ENCODE measurements around the gene MEN1. TPM values are rescaled to one million over a fixed set of nuclear protein-coding genes. Genes with fewer than 3 reads are reported as not detected.

Gene MEN1
- total RNA-seq: 23.5 and 26.4 TPM in 2 replicates

DNA sequence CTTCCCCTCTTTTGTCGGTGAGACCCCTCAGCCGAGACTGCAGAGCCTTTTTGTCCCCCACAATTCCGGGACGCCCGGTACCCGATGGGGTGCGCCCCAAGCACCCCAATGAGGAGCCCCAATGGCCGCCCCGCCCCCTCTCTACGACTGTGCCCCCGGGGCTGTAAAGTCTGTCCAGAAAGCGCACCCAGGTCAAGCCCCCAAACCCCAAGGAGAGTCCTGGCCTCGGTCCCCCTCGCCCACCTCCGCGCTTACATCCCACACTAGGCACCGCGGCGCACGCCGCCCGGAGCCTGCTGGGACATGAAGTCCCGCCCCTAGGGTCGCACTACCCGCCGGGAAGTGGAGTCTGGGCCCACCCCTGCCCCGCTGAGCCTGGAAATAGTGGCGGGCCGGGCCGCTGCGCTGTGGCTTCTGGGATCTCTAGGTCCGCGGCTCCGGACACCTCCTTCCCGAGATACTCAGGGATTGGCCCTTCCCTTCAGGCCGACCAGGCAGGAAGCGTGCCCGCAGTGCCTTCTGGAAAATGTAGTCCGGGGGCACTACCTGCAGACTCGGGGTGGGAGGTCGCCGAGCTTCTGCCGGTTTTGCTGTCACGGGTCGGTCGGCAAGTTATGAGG lies at the start of gene MEN1:
Gene MEN1 (minus strand): TSS at position 281 of the 620 bp plus-strand sequence. CDS start 442 bp downstream, outside the sequence.
- DNase-seq (ENCODE audit: low read depth): peak; percentile 52
- TF ChIP-seq, protein P1, sequence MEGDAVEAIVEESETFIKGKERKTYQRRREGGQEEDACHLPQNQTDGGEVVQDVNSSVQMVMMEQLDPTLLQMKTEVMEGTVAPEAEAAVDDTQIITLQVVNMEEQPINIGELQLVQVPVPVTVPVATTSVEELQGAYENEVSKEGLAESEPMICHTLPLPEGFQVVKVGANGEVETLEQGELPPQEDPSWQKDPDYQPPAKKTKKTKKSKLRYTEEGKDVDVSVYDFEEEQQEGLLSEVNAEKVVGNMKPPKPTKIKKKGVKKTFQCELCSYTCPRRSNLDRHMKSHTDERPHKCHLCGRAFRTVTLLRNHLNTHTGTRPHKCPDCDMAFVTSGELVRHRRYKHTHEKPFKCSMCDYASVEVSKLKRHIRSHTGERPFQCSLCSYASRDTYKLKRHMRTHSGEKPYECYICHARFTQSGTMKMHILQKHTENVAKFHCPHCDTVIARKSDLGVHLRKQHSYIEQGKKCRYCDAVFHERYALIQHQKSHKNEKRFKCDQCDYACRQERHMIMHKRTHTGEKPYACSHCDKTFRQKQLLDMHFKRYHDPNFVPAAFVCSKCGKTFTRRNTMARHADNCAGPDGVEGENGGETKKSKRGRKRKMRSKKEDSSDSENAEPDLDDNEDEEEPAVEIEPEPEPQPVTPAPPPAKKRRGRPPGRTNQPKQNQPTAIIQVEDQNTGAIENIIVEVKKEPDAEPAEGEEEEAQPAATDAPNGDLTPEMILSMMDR (conservative IDR thresholded peaks at IDR 0.05; ENCODE audit: low read depth, low read length): no peak
- peak within 1 kb of the TSS; percentile 97 for H3K4me3 ChIP-seq (ENCODE audit: low read depth, low read length)

DNA sequence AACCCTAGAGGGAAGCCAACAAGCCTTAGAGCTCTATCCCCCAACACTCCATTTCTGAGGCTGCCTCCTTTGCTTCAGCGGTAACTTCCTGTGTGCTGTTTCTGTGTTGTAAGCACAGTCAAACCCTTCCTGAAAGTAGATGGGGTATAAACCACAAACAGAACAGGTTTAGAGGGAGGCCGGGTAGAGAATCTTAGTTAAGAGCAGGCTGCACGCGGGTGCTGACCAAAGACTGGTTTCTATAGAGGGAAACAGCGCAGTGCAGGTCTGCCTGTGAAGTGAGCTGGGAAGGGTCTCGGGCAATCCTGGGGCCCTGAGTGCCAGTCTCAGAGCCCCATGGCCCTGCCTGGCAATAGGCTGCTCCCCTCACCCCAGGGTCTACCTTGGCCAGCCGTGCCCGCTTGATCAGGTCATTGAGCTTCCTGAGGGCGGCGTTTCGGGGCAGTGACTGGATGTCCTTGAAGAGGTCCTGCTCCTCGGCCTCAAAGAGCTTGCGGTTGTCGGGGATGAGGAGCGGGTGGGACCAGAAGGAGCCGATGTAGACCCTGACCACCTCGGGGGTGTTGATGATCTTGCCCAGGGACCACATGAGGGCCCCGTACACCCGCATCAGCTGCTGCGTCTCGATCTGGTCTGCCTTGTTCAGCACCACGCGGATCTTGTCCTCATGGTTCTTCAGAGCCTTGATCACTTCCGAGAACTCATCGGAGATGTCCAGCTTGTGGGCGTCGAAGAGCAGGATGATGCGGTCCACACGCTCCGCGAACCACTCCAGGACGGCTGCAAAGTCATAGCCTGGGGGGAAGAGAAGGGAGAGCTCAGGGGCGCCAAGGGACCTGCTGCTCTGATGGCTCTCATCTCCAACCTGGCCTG lies 49.4 kb upstream of the MEN1 start:
- DNase-seq (ENCODE audit: low read depth): no peak
- H3K4me3 ChIP-seq (ENCODE audit: low read depth, low read length): no peak overlapping the region
- TF ChIP-seq, protein P1 (conservative IDR thresholded peaks at IDR 0.05; ENCODE audit: low read depth, low read length): no peak

DNA sequence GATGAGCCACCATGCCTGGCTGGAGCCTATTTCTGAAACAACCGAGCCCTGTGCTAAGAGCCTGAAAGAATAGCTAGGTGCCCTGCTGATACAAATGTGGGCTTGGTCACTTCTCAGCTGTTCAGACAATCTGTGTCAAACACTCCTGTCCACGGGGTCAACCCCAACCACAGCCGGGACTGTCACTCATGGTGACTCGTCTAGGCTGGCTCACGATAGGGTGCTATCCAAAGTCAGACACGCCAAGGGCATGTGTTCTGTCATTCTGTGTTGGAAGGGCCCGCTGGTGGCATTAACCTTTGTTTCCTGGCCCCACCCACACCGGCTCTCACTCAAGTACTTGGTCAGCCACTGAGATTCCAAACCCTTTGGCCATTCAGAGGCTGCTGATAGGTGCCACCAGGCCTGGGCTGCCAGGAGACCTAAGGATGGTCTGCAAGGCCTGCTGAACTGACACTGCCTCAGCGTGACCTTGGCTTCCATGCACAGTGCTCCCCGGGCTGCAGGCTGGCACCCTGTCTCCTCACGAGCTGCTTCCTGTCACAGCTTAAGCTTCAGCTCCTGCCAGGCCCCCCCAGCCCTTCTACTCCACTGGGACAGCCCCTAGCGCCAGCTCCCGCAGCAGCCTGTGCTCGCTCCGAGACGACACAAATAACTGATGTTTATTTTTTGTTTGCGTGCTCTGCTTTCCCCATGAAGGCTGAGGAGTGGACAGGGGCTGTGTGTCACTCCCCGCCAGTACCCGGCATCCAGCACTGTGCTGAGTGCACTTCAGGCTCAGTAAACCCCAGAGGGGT lies 48.3 kb upstream of the MEN1 start:
- no peak overlapping the region for H3K4me3 ChIP-seq (ENCODE audit: low read depth, low read length)
- TF ChIP-seq, protein P1 (conservative IDR thresholded peaks at IDR 0.05; ENCODE audit: low read depth, low read length): no peak
- DNase-seq (ENCODE audit: low read depth): no peak

DNA sequence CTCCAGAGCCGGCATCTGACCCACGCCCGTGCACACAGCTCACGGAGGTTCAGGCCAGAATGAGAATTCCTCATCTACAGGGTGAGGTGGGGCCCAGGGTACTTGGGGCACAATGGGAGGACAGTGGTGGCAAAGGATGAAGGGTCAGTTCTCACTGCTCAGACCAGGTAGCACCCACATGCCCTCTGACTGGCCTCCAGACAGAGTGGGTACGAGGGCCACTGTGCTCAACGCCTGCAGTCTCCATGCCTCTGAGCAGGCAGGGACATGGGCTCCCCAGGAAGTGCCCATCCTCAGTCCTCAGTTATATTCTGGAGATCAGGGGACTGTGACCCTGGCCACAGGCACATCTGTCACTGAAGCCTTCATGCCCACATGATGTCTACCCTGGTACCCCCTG lies 47.1 kb upstream of the MEN1 start:
- TF ChIP-seq, protein P1 (conservative IDR thresholded peaks at IDR 0.05; ENCODE audit: low read depth, low read length): no peak
- no peak for DNase-seq (ENCODE audit: low read depth)
- no peak overlapping the region for H3K4me3 ChIP-seq (ENCODE audit: low read depth, low read length)

DNA sequence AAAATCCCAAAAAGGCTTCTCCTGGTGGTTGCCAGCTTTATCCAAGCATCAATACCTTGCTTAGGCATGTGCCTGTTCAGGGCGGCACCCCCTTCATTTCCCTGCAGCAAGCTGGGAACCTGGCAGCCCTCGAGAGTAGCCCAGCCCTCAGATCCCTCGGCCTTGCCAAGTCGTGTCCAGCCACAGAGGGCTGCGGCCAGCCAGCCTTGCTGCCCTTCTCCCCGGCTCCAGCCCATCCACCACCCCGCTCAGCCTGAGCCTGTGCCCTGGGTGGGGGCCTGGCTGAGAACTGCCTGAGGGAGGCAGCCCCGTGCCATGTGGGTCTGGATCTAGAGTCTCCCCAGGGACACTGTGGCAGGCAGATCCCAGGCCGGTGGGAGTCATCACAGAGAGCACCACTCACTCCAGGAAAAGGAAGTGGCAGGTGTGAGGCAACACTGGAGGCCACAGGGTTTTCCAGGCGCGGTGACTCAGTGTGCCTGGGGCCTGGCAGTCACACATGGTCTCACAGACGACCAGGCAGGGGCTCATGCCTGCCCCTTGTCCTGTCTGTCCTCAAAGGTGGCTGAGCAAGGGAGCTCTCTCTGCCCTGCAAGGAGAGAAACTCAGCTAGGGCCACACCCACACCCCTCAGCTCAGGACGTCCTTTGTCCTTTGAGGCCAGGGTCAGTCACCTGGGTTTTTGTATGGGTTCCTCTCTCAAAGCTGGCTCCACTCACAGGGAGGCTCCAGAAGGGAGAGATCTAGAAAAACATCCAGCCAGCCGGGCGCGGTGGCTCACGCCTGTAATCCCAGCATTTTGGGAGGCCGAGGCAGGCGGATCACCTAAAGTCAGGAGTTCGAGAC lies 46.3 kb upstream of the MEN1 start:
- TF ChIP-seq, protein P1 (conservative IDR thresholded peaks at IDR 0.05; ENCODE audit: low read depth, low read length): peak; percentile 24
- H3K4me3 ChIP-seq (ENCODE audit: low read depth, low read length): no peak overlapping the region
- DNase-seq (ENCODE audit: low read depth): no peak

Data from epithelial cell of proximal tubule (primary cell).